ENCODE measurements around the gene PLEK. TPM values are rescaled to one million over a fixed set of nuclear protein-coding genes. Genes with fewer than 3 reads are reported as not detected.
"Not testable (repeated sequence)": the region's sequence is repeated elsewhere in the genome, so short reads cannot be mapped to it uniquely, and the experiment has no call there.

The PLEK gene
- total RNA-seq, 1 donor from 2014 or later = not detected

- Mint-ChIP-seq H3K4me3 (ENCODE audit: unreplicated experiment) (no peak overlapping the region), H3K27me3 (ENCODE audit: low read depth) (peaks cover 29% of the 10 kb centered on the region), H3K4me1 (ENCODE audit: low read depth) (no peaks in the 10 kb centered on the region), H3K36me3 (ENCODE audit: low read depth) (peaks cover 1% of the 10 kb centered on the region), H3K9me3 (ENCODE audit: low read depth) (no peaks in the 10 kb centered on the region), H3K27ac (ENCODE audit: unreplicated experiment) (no peak overlapping the region)
- DNase-seq (ENCODE audit: low spot score) = no peak
- TF ChIP-seq CTCF (IDR thresholded peaks at IDR 0.05) = no peak
These were observed 10.5 kb downstream of the PLEK start for GRCh38 chr2:68375582-68375981.

GRCh38 chr2:68377137-68377780, 12.2 kb downstream of the PLEK start:
- no peak for DNase-seq (ENCODE audit: low spot score)
- peaks cover 32% of the 10 kb centered on the region for H3K27me3 Mint-ChIP-seq (ENCODE audit: low read depth)
- no peak overlapping the region for H3K27ac Mint-ChIP-seq (ENCODE audit: unreplicated experiment)
- peaks cover 1% of the 10 kb centered on the region for H3K36me3 Mint-ChIP-seq (ENCODE audit: low read depth)
- TF ChIP-seq CTCF (IDR thresholded peaks at IDR 0.05) = no peak
- no peaks in the 10 kb centered on the region for H3K4me1 Mint-ChIP-seq (ENCODE audit: low read depth)
- no peak overlapping the region for H3K4me3 Mint-ChIP-seq (ENCODE audit: unreplicated experiment)
- H3K9me3 Mint-ChIP-seq (ENCODE audit: low read depth) = no peaks in the 10 kb centered on the region

- H3K4me1 Mint-ChIP-seq (ENCODE audit: low read depth); H3K27ac Mint-ChIP-seq (ENCODE audit: unreplicated experiment); DNase-seq (ENCODE audit: low spot score); H3K9me3 Mint-ChIP-seq (ENCODE audit: low read depth); H3K4me3 Mint-ChIP-seq (ENCODE audit: unreplicated experiment); H3K36me3 Mint-ChIP-seq (ENCODE audit: low read depth): not testable (repeated sequence)
- peaks cover 43% of the 10 kb centered on the region for H3K27me3 Mint-ChIP-seq (ENCODE audit: low read depth)
These were observed 13.7 kb downstream of the PLEK start for GRCh38 chr2:68378779-68379178.

- Mint-ChIP-seq H3K4me1 (ENCODE audit: low read depth) (no peaks in the 10 kb centered on the region), H3K9me3 (ENCODE audit: low read depth) (no peaks in the 10 kb centered on the region), H3K4me3 (ENCODE audit: unreplicated experiment) (no peak overlapping the region), H3K36me3 (ENCODE audit: low read depth) (peaks cover 1% of the 10 kb centered on the region), H3K27ac (ENCODE audit: unreplicated experiment) (no peak overlapping the region), H3K27me3 (ENCODE audit: low read depth) (peaks cover 46% of the 10 kb centered on the region)
- DNase-seq (ENCODE audit: low spot score) = no peak
- no peak for TF ChIP-seq CTCF (IDR thresholded peaks at IDR 0.05)
These were observed 14.2 kb downstream of the PLEK start for GRCh38 chr2:68379184-68379708.

GRCh38 chr2:68383778-68384177, 18.7 kb downstream of the PLEK start:
- H3K9me3 Mint-ChIP-seq (ENCODE audit: low read depth) = no peaks in the 10 kb centered on the region
- peaks cover 1% of the 10 kb centered on the region for H3K36me3 Mint-ChIP-seq (ENCODE audit: low read depth)
- peaks cover 38% of the 10 kb centered on the region for H3K27me3 Mint-ChIP-seq (ENCODE audit: low read depth)
- H3K4me3 Mint-ChIP-seq (ENCODE audit: unreplicated experiment) = no peak overlapping the region
- DNase-seq (ENCODE audit: low spot score) = no peak
- TF ChIP-seq CTCF (IDR thresholded peaks at IDR 0.05) = no peak
- no peaks in the 10 kb centered on the region for H3K4me1 Mint-ChIP-seq (ENCODE audit: low read depth)
- no peak overlapping the region for H3K27ac Mint-ChIP-seq (ENCODE audit: unreplicated experiment)
